Esophagus (tissue), 2 donors: ENCODE data around the gene USP44. TPM values are rescaled to one million over a fixed set of nuclear protein-coding genes. Genes with fewer than 3 reads are reported as not detected.
"Not testable (repeated sequence)": the region's sequence is repeated elsewhere in the genome, so short reads cannot be mapped to it uniquely, and the experiment has no call there.

Experiments used
- H3K27ac ChIP-seq, 2 donors: one replicate each; pipeline ENCODE4 v1.5.1; 2013; ENCODE audit warnings: low read depth in 2 of 2, mild to moderate bottlenecking in 2 of 2, inconsistent platforms in 1 of 2, low read length in 1 of 2, moderate library complexity in 1 of 2
- H3K27me3 ChIP-seq, 2 donors: one replicate each; pipeline ENCODE4 v1.6.1; 2013; ENCODE audit warnings: low read length in 2 of 2, control low read depth in 1 of 2, mild to moderate bottlenecking in 1 of 2; ENCODE audit not compliant: insufficient read depth in 2 of 2, control insufficient read depth in 1 of 2
- H3K36me3 ChIP-seq, 2 donors: one replicate each; pipeline ENCODE4 v1.6.1; 2013; ENCODE audit warnings: low read length in 1 of 2; ENCODE audit not compliant: control insufficient read depth in 2 of 2, insufficient read depth in 2 of 2
- H3K4me1 ChIP-seq, 2 donors: one replicate each; pipeline ENCODE4 v1.6.1; 2013; ENCODE audit warnings: low read length in 1 of 2; ENCODE audit not compliant: control insufficient read depth in 2 of 2, insufficient read depth in 2 of 2
- H3K4me3 ChIP-seq, 2 donors: one replicate each; pipeline ENCODE4 v1.5.1; 2013; ENCODE audit warnings: low read length in 2 of 2, mild to moderate bottlenecking in 2 of 2, low read depth in 1 of 2, moderate library complexity in 1 of 2
- H3K9me3 ChIP-seq, 2 donors: one replicate each; pipeline ENCODE4 v1.6.1; 2013; ENCODE audit warnings: mild to moderate bottlenecking in 2 of 2, low read depth in 1 of 2, low read length in 1 of 2, moderate library complexity in 1 of 2; ENCODE audit not compliant: control insufficient read depth in 2 of 2, insufficient read depth in 1 of 2
- WGBS, 2 donors: extraction: QIAGEN DNeasy Blood & Tissue Kit; methylation state at CpG; one replicate each; pipeline ENCODE4 v1.1.7; 2013; 5-methylcytosine and 5-hydroxymethylcytosine counted together
- polyA plus RNA-seq, 2 donors: library from polyadenylated mRNA; stranded (reverse); fragments of 200-250 nt; gene quantifications; one replicate each; pipeline ENCODE4 v1.2.3, GENCODE V29; 2013
- donor health status: healthy with polysubstance abuse.
- donor health status: Bipolar disorder and iron deficiency.

USP44 gene
- polyA plus RNA-seq, 2 donors = 0.43 to 0.44 TPM

GRCh38 chr12:95574799-95575452 lies 23.6 kb upstream of the USP44 start:
- H3K36me3 ChIP-seq = no peaks in the 10 kb centered on the region
- H3K9me3 ChIP-seq = no peaks in the 10 kb centered on the region
- H3K27me3 ChIP-seq = no peaks in the 10 kb centered on the region
- H3K4me3 ChIP-seq = no peak overlapping the region
- H3K27ac ChIP-seq = no peak overlapping the region
- no peaks in the 10 kb centered on the region for H3K4me1 ChIP-seq

DNA sequence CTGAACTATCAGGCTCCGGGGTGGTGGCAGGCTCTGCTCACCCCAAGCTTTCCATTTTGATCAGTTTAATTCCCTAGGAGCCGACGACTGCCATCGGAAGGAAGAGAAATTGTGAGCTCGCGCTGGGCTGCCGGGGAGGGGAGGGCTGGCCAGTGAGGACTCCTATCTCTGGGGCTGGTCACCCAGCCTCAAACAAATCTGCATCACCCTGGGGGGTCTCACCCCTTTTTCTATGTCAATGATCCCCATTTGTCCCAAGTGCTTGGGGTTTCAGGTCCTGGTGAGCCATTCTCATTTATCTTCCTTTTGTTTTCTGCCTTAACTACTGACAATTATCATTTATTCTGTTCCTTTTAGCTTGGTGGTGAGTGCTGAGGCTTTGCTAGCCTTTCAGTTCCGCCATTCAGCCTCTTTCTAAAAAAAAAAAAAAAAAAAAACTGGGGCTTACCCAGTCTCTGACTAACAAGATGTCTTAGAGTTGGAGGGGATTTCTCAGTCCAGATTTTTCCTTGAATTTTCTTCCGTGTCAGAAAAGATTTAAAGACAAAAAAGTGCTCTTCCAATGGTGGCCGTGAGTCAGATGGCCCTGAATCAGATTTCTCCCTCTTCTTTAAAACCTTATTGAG lies 22.8 kb upstream of the USP44 start:
- no peaks in the 10 kb centered on the region for H3K36me3 ChIP-seq
- no peak overlapping the region for H3K27ac ChIP-seq
- H3K9me3 ChIP-seq = no peaks in the 10 kb centered on the region
- no peak overlapping the region for H3K4me3 ChIP-seq
- H3K27me3 ChIP-seq = no peaks in the 10 kb centered on the region
- WGBS, 2 donors = 54 to 68% methylated on average over 10 of the region's 10 CpGs
- no peaks in the 10 kb centered on the region for H3K4me1 ChIP-seq

DNA sequence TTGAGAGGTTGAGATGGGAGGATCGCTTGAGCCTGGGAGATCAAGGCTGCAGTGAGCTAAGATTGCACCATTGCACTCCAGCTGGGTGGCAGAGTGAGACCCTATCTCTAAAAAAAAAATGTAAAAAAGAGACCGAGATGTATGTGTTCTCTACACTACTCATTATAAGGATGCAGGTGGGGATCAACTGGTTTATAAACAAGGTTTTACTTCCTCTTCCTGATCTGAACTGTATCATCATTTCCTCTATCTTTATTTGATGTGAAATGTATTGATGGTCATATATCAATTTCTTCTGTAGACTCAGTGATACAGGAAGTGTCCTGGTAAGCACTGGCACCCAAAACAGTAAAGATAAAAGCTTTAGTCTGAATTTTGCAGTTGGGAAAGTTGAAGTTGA lies 20.1 kb upstream of the USP44 start:
- 87 to 90% methylated on average over 2 of the region's 2 CpGs for WGBS, 2 donors
- H3K27me3 ChIP-seq = no peaks in the 10 kb centered on the region
- H3K27ac ChIP-seq = no peak overlapping the region

DNA sequence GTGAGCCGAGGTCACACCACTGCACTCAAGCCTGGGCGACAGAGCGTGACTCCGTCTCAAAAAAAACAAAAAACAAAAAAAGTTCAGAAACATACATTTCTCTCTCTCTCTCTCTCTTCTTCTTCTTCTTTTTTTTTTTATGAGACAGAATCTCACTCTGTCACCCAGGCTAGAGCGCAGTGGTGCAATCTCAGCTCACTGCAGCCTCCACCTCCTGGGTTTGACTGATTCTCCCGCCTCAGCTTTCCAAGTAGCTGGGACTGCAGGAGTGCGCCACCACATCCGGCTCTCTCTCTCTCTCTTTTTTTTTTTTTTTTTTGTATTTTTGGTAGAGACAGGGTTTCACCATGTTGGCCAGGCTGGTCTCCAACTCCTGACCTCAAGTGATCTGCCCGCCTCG lies 16.8 kb upstream of the USP44 start:
- H3K27ac ChIP-seq, H3K27me3 ChIP-seq, H3K4me3 ChIP-seq, H3K9me3 ChIP-seq, H3K4me1 ChIP-seq, H3K36me3 ChIP-seq: not testable (repeated sequence)
- 95 to 96% methylated on average over 10 of the region's 10 CpGs for WGBS, 2 donors

More for the DNA sequence above, 20.1 kb upstream of the USP44 start:
- H3K9me3 ChIP-seq = no peaks in the 10 kb centered on the region
- no peaks in the 10 kb centered on the region for H3K36me3 ChIP-seq
- no peaks in the 10 kb centered on the region for H3K4me1 ChIP-seq
- no peak overlapping the region for H3K4me3 ChIP-seq

- Histone ChIP-seq H3K27ac (no peak overlapping the region), H3K36me3 (no peaks in the 10 kb centered on the region), H3K27me3 (no peaks in the 10 kb centered on the region), H3K9me3 (no peaks in the 10 kb centered on the region), H3K4me1 (no peaks in the 10 kb centered on the region), H3K4me3 (no peak overlapping the region)
- WGBS, 2 donors = 48 to 49% methylated on average over 1 of the region's 1 CpG
Observed at GRCh38 chr12:95557625-95558024, 6.3 kb upstream of the USP44 start.

DNA sequence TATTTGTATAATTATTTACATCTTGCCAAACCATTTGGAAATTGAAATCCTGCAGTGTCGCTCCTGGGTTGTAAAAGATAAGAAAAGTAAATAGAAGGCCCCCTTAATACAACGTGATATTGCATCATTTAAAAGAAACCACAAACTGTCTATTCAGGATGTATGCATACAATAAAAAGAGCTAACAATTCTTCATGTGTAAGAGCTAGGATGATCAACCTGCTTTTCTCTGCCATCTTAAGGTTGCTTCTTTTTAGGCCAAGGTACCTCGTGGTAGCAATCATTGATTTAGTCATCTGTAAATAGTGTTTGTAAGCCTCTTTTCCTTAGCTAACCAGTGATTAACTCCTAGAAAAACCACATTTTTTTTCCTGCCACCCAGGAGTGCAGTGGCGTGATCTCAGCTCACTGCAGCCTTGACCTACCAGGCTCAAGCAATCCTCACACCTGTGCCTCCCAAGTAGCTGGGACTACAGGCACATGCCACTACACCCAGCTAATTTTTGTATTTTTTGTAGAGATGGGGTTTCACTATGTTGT lies 3.3 kb upstream of the USP44 start:
- no peak overlapping the region for H3K27ac ChIP-seq
- no peaks in the 10 kb centered on the region for H3K36me3 ChIP-seq
- no peaks in the 10 kb centered on the region for H3K27me3 ChIP-seq
- whole genome bisulfite sequencing, 2 donors = 38 to 57% methylated on average over 4 of the region's 4 CpGs
- no peak overlapping the region for H3K4me3 ChIP-seq
- no peaks in the 10 kb centered on the region for H3K4me1 ChIP-seq
- H3K9me3 ChIP-seq = no peaks in the 10 kb centered on the region

DNA sequence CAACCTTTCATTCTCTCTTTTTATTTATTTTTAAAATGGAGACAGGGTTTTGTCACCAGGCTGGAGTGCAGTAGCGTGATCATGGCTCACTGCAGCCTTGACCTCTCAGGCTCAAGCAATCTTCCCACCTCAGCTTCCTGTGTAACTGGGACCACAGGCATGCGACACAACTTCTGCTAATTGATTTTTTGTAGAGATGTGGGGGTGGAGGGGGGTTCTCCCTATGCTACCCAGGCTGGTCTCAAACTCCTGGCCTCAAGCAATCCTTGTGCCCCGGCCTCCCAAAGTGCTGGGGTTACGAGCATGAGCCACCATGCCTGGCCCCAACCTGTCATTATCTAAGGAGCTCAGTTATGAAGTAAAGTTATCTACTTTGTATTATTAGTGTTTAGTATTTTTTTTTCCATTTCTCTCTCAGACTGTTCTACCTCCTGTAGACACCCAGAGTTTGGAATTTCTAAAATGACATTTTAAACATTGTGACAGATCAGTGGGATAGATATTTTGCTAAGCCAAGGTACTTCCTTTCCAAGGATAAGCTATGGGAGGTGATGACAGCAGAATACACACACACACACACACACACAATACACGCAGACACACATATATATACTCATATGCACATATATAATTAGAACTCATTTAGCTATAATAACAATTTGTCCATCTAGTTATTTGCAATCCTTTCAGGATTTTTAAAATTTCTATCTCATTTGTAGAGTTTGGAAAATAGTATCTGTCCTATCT lies 2.1 kb upstream of the USP44 start:
- peaks cover 0 to 3% of the 10 kb centered on the region in 2 donors for H3K9me3 ChIP-seq
- H3K4me3 ChIP-seq = no peak overlapping the region
- H3K36me3 ChIP-seq = no peaks in the 10 kb centered on the region
- H3K4me1 ChIP-seq = peaks cover 2 to 4% of the 10 kb centered on the region in 2 donors
- H3K27me3 ChIP-seq = peaks cover 0 to 5% of the 10 kb centered on the region in 2 donors
- 85 to 89% methylated on average over 5 of the region's 5 CpGs for WGBS, 2 donors
- no peak overlapping the region for H3K27ac ChIP-seq

GRCh38 chr12:95551913-95552516 lies 739 bp upstream of the USP44 start:
- Histone ChIP-seq H3K27me3 (peaks cover 0 to 8% of the 10 kb centered on the region in 2 donors), H3K4me3 (no peak overlapping the region), H3K27ac (no peak overlapping the region), H3K36me3 (no peaks in the 10 kb centered on the region), H3K4me1 (peaks cover 4 to 5% of the 10 kb centered on the region in 2 donors), H3K9me3 (peaks cover 0 to 3% of the 10 kb centered on the region in 2 donors)
- WGBS, 2 donors = 63 to 71% methylated on average over 7 of the region's 7 CpGs

DNA sequence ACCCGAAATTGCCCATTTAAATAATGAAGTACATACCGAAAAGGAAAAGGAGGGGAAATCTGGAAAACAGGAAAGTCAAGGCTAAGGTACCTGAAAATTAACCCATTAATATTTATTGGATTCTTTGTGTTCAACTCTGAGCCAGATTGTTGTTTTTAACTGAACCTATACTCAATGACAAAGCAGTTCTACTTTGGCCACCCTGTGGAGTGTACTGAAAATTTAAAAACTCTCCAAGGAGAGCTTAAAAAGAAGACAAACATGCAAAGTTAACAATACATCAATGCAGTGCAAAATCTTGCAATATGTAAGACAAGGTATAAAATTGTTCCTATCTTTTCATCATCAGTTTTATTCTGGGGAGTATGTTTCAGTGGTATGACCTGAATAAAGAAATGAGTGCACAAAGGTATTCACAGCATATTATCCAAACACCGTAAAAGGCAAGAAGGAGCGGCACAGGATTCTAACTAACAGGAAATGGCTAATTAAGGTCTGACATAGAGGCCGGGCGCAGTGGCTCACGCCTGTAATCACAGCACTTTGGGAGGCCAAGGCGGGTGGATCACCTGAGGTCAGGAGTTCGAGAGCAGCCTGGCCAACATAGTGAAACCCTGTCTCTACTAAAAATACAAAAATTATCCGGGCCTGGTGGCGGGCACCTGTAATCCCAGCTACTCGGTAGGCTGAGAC lies 1.7 kb downstream of the USP44 start:
- H3K27me3 ChIP-seq = peaks cover 0 to 8% of the 10 kb centered on the region in 2 donors
- WGBS, 2 donors = 81 to 84% methylated on average over 12 of the region's 12 CpGs

More for the DNA sequence above, 1.7 kb downstream of the USP44 start:
- Histone ChIP-seq H3K4me1 (peaks cover 4 to 5% of the 10 kb centered on the region in 2 donors), H3K27ac (no peak overlapping the region), H3K36me3 (no peaks in the 10 kb centered on the region), H3K4me3 (peak overlapping the region in 1 of 2 donors; percentile 70), H3K9me3 (peaks cover 0 to 3% of the 10 kb centered on the region in 2 donors)
